ENCODE data around the gene CCDC92B.
A peak's percentile ranks its signal among the peaks of the same experiment; 100 is the strongest.

CCDC92B gene

GRCh38 chr17:2779545-2779944 is 30.1 kb upstream of the CCDC92B start:
- no peak for DNase-seq

- DNase-seq: no peak
Observed at GRCh38 chr17:2778489-2778888, 29.0 kb upstream of the CCDC92B start.

- no peak for DNase-seq
Observed at GRCh38 chr17:2777242-2777867, 27.9 kb upstream of the CCDC92B start.

- peak in 10 of 58 donors; percentile 6 to 65 (median 30) for DNase-seq
Observed at GRCh38 chr17:2776589-2777241, 27.3 kb upstream of the CCDC92B start.

- no peak for DNase-seq
Observed at GRCh38 chr17:2775206-2775605, 25.8 kb upstream of the CCDC92B start.

- no peak for DNase-seq
Observed at GRCh38 chr17:2770129-2770528, 20.7 kb upstream of the CCDC92B start.

GRCh38 chr17:2758870-2759269 is 9.4 kb upstream of the CCDC92B start:
- no peak for DNase-seq

GRCh38 chr17:2755891-2756724 is 6.7 kb upstream of the CCDC92B start:
- DNase-seq: no peak

GRCh38 chr17:2751491-2751890 is 2.0 kb upstream of the CCDC92B start:
- no peak for DNase-seq

GRCh38 chr17:2750721-2751120 is 1.3 kb upstream of the CCDC92B start:
- DNase-seq: no peak

- peak in 52 of 58 donors; percentile 10 to 76 (median 51) for DNase-seq
Observed at GRCh38 chr17:2749784-2750181, 331 bp upstream of the CCDC92B start.

GRCh38 chr17:2745317-2746037 is 4.0 kb downstream of the CCDC92B start:
- DNase-seq: peak in 44 of 58 donors; percentile 4 to 77 (median 37)

GRCh38 chr17:2737693-2738092 is 11.8 kb downstream of the CCDC92B start:
- DNase-seq: no peak

- peak in 1 of 58 donors; percentile 13 for DNase-seq
Observed at GRCh38 chr17:2736956-2737355, 12.5 kb downstream of the CCDC92B start.

GRCh38 chr17:2735896-2736295 is 13.6 kb downstream of the CCDC92B start:
- no peak for DNase-seq

- DNase-seq: no peak
Observed at GRCh38 chr17:2734939-2735338, 14.5 kb downstream of the CCDC92B start.

GRCh38 chr17:2731807-2732206 is 17.6 kb downstream of the CCDC92B start:
- DNase-seq: no peak

- no peak for DNase-seq
Observed at GRCh38 chr17:2730764-2731353, 18.6 kb downstream of the CCDC92B start.

- DNase-seq: peak in 7 of 58 donors; percentile 21 to 56 (median 27)
Observed at GRCh38 chr17:2724784-2725164, 24.7 kb downstream of the CCDC92B start.

- DNase-seq: no peak
Observed at GRCh38 chr17:2723997-2724783, 25.3 kb downstream of the CCDC92B start.
